WERI-Rb-1 (cell line): ENCODE results near the gene TENT4A.

ENCODE experiments used
- DNase-seq: peaks from one replicate; pipeline ENCODE4 v3.0.0-alpha.2; 2020
- H3K27ac ChIP-seq: fragments of 250-450 bp; sonication (Bioruptor Pico); 2 replicates; pipeline ENCODE4 v1.5.1; 2020; ENCODE audit warnings: mild to moderate bottlenecking, moderate library complexity
- H3K27me3 ChIP-seq: fragments of 250-450 bp; sonication (Bioruptor Pico); 2 replicates; pipeline ENCODE4 v1.5.1; 2021; ENCODE audit warnings: mild to moderate bottlenecking, low read depth, moderate library complexity; ENCODE audit not compliant: insufficient read depth, severe bottlenecking
- H3K36me3 ChIP-seq: fragments of 250-450 bp; sonication (Bioruptor Pico); 2 replicates; pipeline ENCODE4 v1.5.1; 2020; ENCODE audit warnings: mild to moderate bottlenecking, moderate library complexity
- H3K4me3 ChIP-seq: 2 replicates; pipeline ENCODE4 v1.5.1; 2011; ENCODE audit warnings: low read depth, mild to moderate bottlenecking, control low read depth, low read length
- H3K9me3 ChIP-seq: fragments of 250-450 bp; sonication (Bioruptor Pico); 2 replicates; pipeline ENCODE4 v1.5.1; 2021; ENCODE audit warnings: mild to moderate bottlenecking, moderate library complexity; ENCODE audit not compliant: severe bottlenecking
- TF ChIP-seq, protein P1 (sequence below): IDR thresholded peaks from 2 replicates; pipeline ENCODE4 v1.5.1; 2011; ENCODE audit warnings: low read depth, mild to moderate bottlenecking, control low read depth, inconsistent platforms, low read length

Gene TENT4A

GRCh38 chr5:6785161-6785860, 72.1 kb downstream of the TENT4A start:
- no peaks in the 10 kb centered on the region for H3K36me3 ChIP-seq

DNA sequence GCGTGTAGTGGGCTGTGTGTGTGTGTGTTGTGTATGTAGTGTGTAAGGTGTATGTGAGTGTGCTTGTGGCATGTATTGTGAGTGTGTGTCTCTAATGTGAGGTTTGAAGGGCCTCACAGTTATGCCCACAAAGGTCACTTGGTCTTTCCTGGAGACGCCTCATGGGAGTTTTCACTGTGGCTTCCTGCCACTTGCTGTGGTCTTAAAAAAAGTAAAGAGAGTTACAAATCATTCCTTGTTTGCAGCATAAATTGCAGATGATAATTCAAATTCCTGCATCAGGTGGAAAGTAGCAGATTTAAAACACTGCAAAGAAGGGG, 72.6 kb downstream of the TENT4A start:
- Histone ChIP-seq H3K27me3 (no peaks in the 10 kb centered on the region), H3K36me3 (no peaks in the 10 kb centered on the region), H3K27ac (no peak overlapping the region), H3K9me3 (peaks cover under 1% of the 10 kb centered on the region), H3K4me3 (no peak overlapping the region)
- TF ChIP-seq, protein P1, sequence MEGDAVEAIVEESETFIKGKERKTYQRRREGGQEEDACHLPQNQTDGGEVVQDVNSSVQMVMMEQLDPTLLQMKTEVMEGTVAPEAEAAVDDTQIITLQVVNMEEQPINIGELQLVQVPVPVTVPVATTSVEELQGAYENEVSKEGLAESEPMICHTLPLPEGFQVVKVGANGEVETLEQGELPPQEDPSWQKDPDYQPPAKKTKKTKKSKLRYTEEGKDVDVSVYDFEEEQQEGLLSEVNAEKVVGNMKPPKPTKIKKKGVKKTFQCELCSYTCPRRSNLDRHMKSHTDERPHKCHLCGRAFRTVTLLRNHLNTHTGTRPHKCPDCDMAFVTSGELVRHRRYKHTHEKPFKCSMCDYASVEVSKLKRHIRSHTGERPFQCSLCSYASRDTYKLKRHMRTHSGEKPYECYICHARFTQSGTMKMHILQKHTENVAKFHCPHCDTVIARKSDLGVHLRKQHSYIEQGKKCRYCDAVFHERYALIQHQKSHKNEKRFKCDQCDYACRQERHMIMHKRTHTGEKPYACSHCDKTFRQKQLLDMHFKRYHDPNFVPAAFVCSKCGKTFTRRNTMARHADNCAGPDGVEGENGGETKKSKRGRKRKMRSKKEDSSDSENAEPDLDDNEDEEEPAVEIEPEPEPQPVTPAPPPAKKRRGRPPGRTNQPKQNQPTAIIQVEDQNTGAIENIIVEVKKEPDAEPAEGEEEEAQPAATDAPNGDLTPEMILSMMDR = no peak
- no peak for DNase-seq

More at GRCh38 chr5:6785161-6785860, 72.1 kb downstream of the TENT4A start:
- Histone ChIP-seq H3K4me3 (no peak overlapping the region), H3K27me3 (no peaks in the 10 kb centered on the region), H3K9me3 (peaks cover 2% of the 10 kb centered on the region), H3K27ac (no peak overlapping the region)
- no peak for DNase-seq
- TF ChIP-seq, protein P1 = no peak

DNA sequence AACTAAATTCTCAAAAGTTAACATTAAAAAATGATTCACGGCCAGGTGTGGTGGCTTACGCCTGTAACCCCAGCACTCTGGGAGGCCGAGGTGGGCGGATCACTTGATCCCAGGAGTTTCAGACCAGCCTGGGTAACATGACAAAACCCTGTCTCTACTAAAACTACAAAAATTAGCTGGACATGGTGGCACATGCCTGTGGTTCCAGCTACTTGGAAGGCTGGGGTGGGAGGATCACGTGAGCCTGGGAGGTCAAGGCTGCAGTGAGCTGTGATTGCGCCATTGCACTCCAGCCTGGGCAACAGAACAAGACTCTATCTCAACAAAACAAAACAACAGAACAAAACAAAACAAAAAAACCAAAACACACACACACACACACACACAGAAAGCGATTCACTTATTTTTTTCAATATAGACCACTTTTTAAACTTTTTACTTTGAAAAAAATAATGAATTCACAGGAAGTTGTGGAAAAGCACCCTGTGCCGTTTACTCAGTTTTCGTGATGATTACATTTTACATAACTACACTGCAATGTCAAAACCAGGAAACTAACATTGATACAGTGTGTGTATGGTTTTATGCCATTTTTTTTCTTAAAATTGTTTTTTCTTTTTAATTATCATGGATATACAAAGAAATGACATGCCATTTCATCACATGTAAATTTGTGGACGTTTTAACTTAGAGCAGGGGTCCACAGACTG, 73.7 kb downstream of the TENT4A start:
- no peak for DNase-seq
- no peaks in the 10 kb centered on the region for H3K36me3 ChIP-seq
- H3K27ac ChIP-seq = no peak overlapping the region
- H3K9me3 ChIP-seq = no peaks in the 10 kb centered on the region
- H3K27me3 ChIP-seq = no peaks in the 10 kb centered on the region
- TF ChIP-seq, protein P1 = no peak
- no peak overlapping the region for H3K4me3 ChIP-seq

- Histone ChIP-seq H3K4me3 (no peak overlapping the region), H3K36me3 (no peaks in the 10 kb centered on the region), H3K27ac (no peak overlapping the region), H3K9me3 (no peaks in the 10 kb centered on the region), H3K27me3 (no peaks in the 10 kb centered on the region)
- DNase-seq = no peak
- TF ChIP-seq, protein P1 = no peak
Measured at GRCh38 chr5:6787941-6788340, 74.7 kb downstream of the TENT4A start.

DNA sequence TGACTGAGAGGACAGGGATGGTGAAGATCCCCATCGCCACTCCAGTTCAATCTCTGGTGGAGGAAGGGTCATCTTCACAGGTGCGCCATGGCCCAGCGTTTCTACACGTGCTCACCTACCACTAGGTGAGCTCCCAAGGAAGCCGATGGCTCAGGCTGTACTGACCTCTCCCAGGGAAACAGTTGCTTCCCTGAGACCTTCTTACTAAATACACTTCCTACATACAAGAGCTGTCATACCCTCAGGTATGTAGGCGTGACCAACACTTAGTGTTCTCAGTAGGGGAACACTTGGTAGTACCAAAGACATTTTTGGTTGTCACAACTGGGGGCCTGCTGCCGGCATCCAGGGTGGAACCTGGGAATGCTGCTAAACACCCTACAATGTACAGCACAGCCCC, 75.2 kb downstream of the TENT4A start:
- DNase-seq = no peak
- Histone ChIP-seq H3K4me3 (no peak overlapping the region), H3K27me3 (no peaks in the 10 kb centered on the region), H3K9me3 (no peaks in the 10 kb centered on the region), H3K36me3 (no peaks in the 10 kb centered on the region), H3K27ac (no peak overlapping the region)
- TF ChIP-seq, protein P1 = no peak
